HEK293 (cell line): Measurements from ENCODE around the gene STPG3.

Source experiments
- CTCF ChIA-PET: fragments of 350-600 bp; formaldehyde crosslinking; extraction: SDS; loops from one replicate; lab custom pipeline; 2021; ENCODE audit warnings: antibody characterized with exemption; lab: Yijun Ruan, JAX
- POLR2A ChIA-PET: fragments of 300-600 bp; formaldehyde crosslinking; extraction: SDS; loops from one replicate; lab custom pipeline; 2020; ENCODE audit warnings: antibody characterized with exemption, inconsistent platforms; lab: Yijun Ruan, JAX
- H3K27ac ChIP-seq: fragments of 200-500 bp; sonication (Bioruptor generic); 2 replicates; pipeline ENCODE4 v1.5.1; 2014; ENCODE audit warnings: low read depth, low read length, control low read depth, inconsistent platforms; ENCODE audit errors: extremely low read depth
- H3K36me3 ChIP-seq, 2 experiments: fragments of 200-500 bp in 1 of 2; sonication (Bioruptor generic) in 1 of 2; 1 replicate in 1 of 2; 2 replicates in 1 of 2; pipeline ENCODE4 v1.5.1; 2014 to 2017; ENCODE audit warnings: inconsistent platforms in 2 of 2, low read length in 2 of 2; ENCODE audit not compliant: control insufficient read depth in 2 of 2, insufficient read depth in 1 of 2
- H3K4me1 ChIP-seq: fragments of 200-500 bp; sonication (Bioruptor generic); 2 replicates; pipeline ENCODE4 v1.5.1; 2014; ENCODE audit warnings: mild to moderate bottlenecking, low read length, inconsistent platforms; ENCODE audit not compliant: control insufficient read depth, insufficient read depth
- H3K4me3 ChIP-seq: 2 replicates; pipeline ENCODE4 v1.5.1; 2011; ENCODE audit warnings: low read depth, mild to moderate bottlenecking, control low read depth, low read length, moderate library complexity
- H3K9me3 ChIP-seq: fragments of 200-500 bp; sonication (Bioruptor generic); 2 replicates; pipeline ENCODE4 v1.5.1; 2014; ENCODE audit warnings: low read depth, low read length, inconsistent platforms; ENCODE audit not compliant: control insufficient read depth, insufficient read depth
- BCL6B ChIP-seq: fragments of 450-650 bp; formaldehyde crosslinking; IDR thresholded peaks from 2 replicates; pipeline ENCODE4 v1.5.1; 2017; ENCODE audit warnings: missing biosample characterization, missing genetic modification characterization
- FEZF1 ChIP-seq: fragments of 450-650 bp; formaldehyde crosslinking; IDR thresholded peaks from 2 replicates; pipeline ENCODE4 v1.5.1; 2016; ENCODE audit warnings: missing biosample characterization, missing genetic modification characterization
- GLIS2 ChIP-seq: fragments of 450-650 bp; formaldehyde crosslinking; IDR thresholded peaks from 2 replicates; pipeline ENCODE4 v1.5.1; 2016; ENCODE audit warnings: missing biosample characterization, missing genetic modification characterization
- HOXC10 ChIP-seq: sonication (generic); formaldehyde crosslinking; IDR thresholded peaks from 2 replicates; pipeline ENCODE4 v1.8.1; 2023; ENCODE audit warnings: mild to moderate bottlenecking, missing genetic modification reagents
- KLF10 ChIP-seq: fragments of 450-650 bp; IDR thresholded peaks from 2 replicates; pipeline ENCODE4 v1.5.1; 2018; ENCODE audit warnings: missing biosample characterization, mild to moderate bottlenecking, missing genetic modification characterization
- SP3 ChIP-seq: fragments of 450-650 bp; formaldehyde crosslinking; IDR thresholded peaks from 2 replicates; pipeline ENCODE4 v1.5.1; 2016; ENCODE audit warnings: missing biosample characterization, missing genetic modification characterization
- ZIC2 ChIP-seq: fragments of 450-650 bp; formaldehyde crosslinking; IDR thresholded peaks from 2 replicates; pipeline ENCODE4 v1.5.1; 2016; ENCODE audit warnings: missing biosample characterization, missing genetic modification characterization
- ZNF138 ChIP-seq: fragments of 450-650 bp; formaldehyde crosslinking; IDR thresholded peaks from 2 replicates; pipeline ENCODE4 v1.5.1; 2016; ENCODE audit warnings: missing biosample characterization, missing genetic modification characterization, borderline replicate concordance
- ZNF404 ChIP-seq: fragments of 450-650 bp; formaldehyde crosslinking; IDR thresholded peaks from 2 replicates; pipeline ENCODE4 v1.5.1; 2017; ENCODE audit warnings: missing biosample characterization, missing genetic modification characterization
- ZNF48 ChIP-seq: fragments of 450-650 bp; formaldehyde crosslinking; IDR thresholded peaks from 2 replicates; pipeline ENCODE4 v1.5.1; 2016; ENCODE audit warnings: missing biosample characterization, missing genetic modification characterization
- ZNF488 ChIP-seq: fragments of 450-650 bp; formaldehyde crosslinking; IDR thresholded peaks from 2 replicates; pipeline ENCODE4 v1.5.1; 2016; ENCODE audit warnings: missing biosample characterization, missing genetic modification characterization
- ZNF600 ChIP-seq: fragments of 450-650 bp; formaldehyde crosslinking; IDR thresholded peaks from 2 replicates; pipeline ENCODE4 v1.5.1; 2016; ENCODE audit warnings: missing biosample characterization, missing genetic modification characterization
- ZNF610 ChIP-seq: fragments of 450-650 bp; formaldehyde crosslinking; IDR thresholded peaks from 2 replicates; pipeline ENCODE4 v1.5.1; 2016; ENCODE audit warnings: missing biosample characterization, missing genetic modification characterization, borderline replicate concordance
- ZNF791 ChIP-seq: fragments of 450-650 bp; formaldehyde crosslinking; IDR thresholded peaks from 2 replicates; pipeline ENCODE4 v1.5.1; 2016; ENCODE audit warnings: missing biosample characterization, missing genetic modification characterization
- TF ChIP-seq, protein P1 (sequence below): fragments of 450-650 bp; formaldehyde crosslinking; IDR thresholded peaks from 2 replicates; pipeline ENCODE4 v1.5.1; 2016; ENCODE audit warnings: missing biosample characterization, missing genetic modification characterization, borderline replicate concordance
- TF ChIP-seq, protein P2 (sequence below): fragments of 450-650 bp; formaldehyde crosslinking; IDR thresholded peaks from 2 replicates; pipeline ENCODE4 v1.5.1; 2016; ENCODE audit warnings: missing biosample characterization, missing genetic modification characterization
- TF ChIP-seq, protein P3 (sequence below): fragments of 450-650 bp; formaldehyde crosslinking; IDR thresholded peaks from 2 replicates; pipeline ENCODE4 v1.5.1; 2016; ENCODE audit warnings: missing biosample characterization, missing genetic modification characterization

Gene STPG3

DNA sequence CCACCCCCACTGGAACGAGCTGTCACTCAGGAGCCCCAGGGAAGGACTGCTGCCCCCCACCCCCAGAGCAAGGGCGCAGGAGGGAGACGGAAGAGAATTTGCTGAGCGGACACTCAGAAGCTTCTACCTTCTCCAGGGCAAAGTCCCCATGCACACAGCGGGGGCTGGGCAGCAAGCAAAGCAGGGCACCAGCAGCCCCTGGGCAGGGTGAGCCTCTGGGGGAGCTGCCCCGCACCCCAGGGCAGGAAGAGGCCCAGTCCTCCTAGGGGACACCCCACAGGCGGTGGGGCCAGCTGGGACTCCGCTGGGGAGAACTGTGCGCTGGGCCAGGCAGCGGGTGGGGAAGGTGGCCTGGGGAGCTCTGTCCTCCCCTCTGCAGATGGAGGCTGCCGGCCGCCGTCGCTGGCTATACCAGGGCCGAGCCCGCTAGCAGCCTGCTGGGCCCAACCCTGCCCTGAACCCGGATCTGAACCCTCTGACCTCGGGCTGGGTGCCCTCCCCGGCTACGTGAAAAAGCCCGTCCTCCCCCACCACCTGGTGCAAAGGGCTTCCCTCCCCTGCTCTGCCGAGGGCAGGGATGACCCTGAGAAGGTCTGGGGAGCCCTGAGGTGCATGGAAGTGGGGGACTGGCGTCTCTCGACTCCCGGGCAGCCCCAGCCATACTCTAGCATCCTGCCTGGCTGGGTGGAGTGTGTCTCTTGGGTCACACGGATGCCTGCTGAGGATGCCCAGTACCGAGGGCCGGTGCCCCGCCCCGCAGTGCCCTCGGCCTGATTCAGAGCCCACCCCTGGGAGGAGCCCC lies 21.0 kb upstream of the STPG3 start (continued):
- TF ChIP-seq BCL6B (tag by site-specific recombination), result no peak
- peak; percentile 49 for TF ChIP-seq GLIS2 (tag by site-specific recombination)
- peak; percentile 86 for TF ChIP-seq ZIC2
- no peak for TF ChIP-seq ZNF610 (tag by site-specific recombination)
- TF ChIP-seq, protein P1, sequence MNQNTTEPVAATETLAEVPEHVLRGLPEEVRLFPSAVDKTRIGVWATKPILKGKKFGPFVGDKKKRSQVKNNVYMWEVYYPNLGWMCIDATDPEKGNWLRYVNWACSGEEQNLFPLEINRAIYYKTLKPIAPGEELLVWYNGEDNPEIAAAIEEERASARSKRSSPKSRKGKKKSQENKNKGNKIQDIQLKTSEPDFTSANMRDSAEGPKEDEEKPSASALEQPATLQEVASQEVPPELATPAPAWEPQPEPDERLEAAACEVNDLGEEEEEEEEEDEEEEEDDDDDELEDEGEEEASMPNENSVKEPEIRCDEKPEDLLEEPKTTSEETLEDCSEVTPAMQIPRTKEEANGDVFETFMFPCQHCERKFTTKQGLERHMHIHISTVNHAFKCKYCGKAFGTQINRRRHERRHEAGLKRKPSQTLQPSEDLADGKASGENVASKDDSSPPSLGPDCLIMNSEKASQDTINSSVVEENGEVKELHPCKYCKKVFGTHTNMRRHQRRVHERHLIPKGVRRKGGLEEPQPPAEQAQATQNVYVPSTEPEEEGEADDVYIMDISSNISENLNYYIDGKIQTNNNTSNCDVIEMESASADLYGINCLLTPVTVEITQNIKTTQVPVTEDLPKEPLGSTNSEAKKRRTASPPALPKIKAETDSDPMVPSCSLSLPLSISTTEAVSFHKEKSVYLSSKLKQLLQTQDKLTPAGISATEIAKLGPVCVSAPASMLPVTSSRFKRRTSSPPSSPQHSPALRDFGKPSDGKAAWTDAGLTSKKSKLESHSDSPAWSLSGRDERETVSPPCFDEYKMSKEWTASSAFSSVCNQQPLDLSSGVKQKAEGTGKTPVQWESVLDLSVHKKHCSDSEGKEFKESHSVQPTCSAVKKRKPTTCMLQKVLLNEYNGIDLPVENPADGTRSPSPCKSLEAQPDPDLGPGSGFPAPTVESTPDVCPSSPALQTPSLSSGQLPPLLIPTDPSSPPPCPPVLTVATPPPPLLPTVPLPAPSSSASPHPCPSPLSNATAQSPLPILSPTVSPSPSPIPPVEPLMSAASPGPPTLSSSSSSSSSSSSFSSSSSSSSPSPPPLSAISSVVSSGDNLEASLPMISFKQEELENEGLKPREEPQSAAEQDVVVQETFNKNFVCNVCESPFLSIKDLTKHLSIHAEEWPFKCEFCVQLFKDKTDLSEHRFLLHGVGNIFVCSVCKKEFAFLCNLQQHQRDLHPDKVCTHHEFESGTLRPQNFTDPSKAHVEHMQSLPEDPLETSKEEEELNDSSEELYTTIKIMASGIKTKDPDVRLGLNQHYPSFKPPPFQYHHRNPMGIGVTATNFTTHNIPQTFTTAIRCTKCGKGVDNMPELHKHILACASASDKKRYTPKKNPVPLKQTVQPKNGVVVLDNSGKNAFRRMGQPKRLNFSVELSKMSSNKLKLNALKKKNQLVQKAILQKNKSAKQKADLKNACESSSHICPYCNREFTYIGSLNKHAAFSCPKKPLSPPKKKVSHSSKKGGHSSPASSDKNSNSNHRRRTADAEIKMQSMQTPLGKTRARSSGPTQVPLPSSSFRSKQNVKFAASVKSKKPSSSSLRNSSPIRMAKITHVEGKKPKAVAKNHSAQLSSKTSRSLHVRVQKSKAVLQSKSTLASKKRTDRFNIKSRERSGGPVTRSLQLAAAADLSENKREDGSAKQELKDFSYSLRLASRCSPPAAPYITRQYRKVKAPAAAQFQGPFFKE, result no peak
- no peak for TF ChIP-seq KLF10
- TF ChIP-seq, protein P2, sequence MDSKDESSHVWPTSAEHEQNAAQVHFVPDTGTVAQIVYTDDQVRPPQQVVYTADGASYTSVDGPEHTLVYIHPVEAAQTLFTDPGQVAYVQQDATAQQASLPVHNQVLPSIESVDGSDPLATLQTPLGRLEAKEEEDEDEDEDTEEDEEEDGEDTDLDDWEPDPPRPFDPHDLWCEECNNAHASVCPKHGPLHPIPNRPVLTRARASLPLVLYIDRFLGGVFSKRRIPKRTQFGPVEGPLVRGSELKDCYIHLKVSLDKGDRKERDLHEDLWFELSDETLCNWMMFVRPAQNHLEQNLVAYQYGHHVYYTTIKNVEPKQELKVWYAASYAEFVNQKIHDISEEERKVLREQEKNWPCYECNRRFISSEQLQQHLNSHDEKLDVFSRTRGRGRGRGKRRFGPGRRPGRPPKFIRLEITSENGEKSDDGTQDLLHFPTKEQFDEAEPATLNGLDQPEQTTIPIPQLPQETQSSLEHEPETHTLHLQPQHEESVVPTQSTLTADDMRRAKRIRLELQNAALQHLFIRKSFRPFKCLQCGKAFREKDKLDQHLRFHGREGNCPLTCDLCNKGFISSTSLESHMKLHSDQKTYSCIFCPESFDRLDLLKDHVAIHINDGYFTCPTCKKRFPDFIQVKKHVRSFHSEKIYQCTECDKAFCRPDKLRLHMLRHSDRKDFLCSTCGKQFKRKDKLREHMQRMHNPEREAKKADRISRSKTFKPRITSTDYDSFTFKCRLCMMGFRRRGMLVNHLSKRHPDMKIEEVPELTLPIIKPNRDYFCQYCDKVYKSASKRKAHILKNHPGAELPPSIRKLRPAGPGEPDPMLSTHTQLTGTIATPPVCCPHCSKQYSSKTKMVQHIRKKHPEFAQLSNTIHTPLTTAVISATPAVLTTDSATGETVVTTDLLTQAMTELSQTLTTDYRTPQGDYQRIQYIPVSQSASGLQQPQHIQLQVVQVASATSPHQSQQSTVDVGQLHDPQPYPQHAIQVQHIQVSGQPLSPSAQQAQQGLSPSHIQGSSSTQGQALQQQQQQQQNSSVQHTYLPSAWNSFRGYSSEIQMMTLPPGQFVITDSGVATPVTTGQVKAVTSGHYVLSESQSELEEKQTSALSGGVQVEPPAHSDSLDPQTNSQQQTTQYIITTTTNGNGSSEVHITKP (tag by site-specific recombination), result peak; percentile 59
- TF ChIP-seq ZNF488, result no peak
- peak; percentile 80 for TF ChIP-seq ZNF600 (tag by site-specific recombination)
- TF ChIP-seq HOXC10 (CRISPR knock-in tag), result no peak
- TF ChIP-seq ZNF404 (tag by site-specific recombination), result no peak
- no peak for TF ChIP-seq ZNF48

DNA sequence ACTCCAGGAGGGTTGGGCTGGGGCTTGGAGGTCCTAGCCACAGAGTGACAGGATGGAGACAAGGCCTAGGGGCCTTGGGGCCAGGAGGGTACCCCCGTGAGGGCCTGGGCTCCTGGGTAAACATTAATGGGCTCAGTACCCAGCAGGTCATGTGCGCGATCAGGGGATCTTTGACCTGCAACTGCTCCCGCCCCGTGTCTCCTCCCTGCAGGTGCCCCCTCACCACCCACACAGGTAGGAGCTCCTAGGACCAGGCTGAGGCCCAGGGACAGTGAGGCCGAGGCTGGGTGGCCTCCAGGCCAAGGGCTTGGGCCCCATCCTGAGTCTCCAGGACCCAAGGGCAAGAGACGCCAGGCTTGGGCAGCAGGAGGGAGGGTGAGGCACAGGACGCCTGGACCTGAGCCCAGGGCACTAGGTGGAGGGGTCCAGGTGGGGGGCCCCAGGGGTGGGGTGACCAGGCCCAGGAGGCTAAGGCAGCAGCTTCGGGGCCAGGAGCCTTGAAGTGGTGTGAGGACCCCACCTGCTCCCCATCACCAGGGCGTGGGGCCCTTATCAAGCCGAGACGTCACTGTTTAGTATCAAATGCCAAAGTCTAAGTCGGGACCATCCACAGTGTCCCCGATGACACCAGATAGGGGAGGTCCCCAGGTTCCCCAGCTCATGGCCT lies 20.2 kb upstream of the STPG3 start, which contains the start of gene SLC34A3:
TSS of gene SLC34A3 (plus strand) at position 197 of the 667 bp plus-strand sequence. CDS start 802 bp downstream, outside the sequence.
- Histone ChIP-seq H3K4me1 (no peaks in the 10 kb centered on the region), H3K9me3 (no peaks in the 10 kb centered on the region), H3K4me3 (no peak within 1 kb of the TSS), H3K27ac (no peak within 1 kb of the TSS), H3K36me3 (no peaks in the 10 kb centered on the region)
- TF ChIP-seq SP3 (tag by site-specific recombination), result peak; percentile 24; the same call in 1 of the 2 replicates
- TF ChIP-seq ZNF138, result no peak
- TF ChIP-seq ZNF791 (tag by site-specific recombination), result no peak
- TF ChIP-seq, protein P3, sequence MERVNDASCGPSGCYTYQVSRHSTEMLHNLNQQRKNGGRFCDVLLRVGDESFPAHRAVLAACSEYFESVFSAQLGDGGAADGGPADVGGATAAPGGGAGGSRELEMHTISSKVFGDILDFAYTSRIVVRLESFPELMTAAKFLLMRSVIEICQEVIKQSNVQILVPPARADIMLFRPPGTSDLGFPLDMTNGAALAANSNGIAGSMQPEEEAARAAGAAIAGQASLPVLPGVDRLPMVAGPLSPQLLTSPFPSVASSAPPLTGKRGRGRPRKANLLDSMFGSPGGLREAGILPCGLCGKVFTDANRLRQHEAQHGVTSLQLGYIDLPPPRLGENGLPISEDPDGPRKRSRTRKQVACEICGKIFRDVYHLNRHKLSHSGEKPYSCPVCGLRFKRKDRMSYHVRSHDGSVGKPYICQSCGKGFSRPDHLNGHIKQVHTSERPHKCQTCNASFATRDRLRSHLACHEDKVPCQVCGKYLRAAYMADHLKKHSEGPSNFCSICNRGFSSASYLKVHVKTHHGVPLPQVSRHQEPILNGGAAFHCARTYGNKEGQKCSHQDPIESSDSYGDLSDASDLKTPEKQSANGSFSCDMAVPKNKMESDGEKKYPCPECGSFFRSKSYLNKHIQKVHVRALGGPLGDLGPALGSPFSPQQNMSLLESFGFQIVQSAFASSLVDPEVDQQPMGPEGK (tag by site-specific recombination), result no peak
- peak; percentile 52; the same call in 1 of the 2 replicates for TF ChIP-seq GLIS2 (tag by site-specific recombination)
- TF ChIP-seq FEZF1, result no peak
- ChIA-PET CTCF (interaction anchor here (0.6 kb wide), 1 partner anchor 106 kb away, joined by 3 read pairs; no protein-coding TSS in a partner anchor), POLR2A (interaction anchor here (0.8 to 17.2 kb wide), 3 partner anchors 10 to 23 kb away, joined by 3 to 304 read pairs (median 234); partner anchors contain the start of genes NDOR1, TMEM203, TPRN and TUBB4B)
